Choroid plexus epithelial cell (primary cell): ENCODE results near the gene NCOA3.
"Not testable (repeated sequence)": the region's sequence is repeated elsewhere in the genome, so short reads cannot be mapped to it uniquely, and the experiment has no call there.

Source experiments
- DNase-seq: peaks from one replicate; pipeline ENCODE4 v3.0.0-alpha.2; 2010; ENCODE audit warnings: low read depth
- H3K4me3 ChIP-seq: 2 replicates; pipeline ENCODE4 v1.5.1; 2011; ENCODE audit warnings: low read depth, mild to moderate bottlenecking, control low read depth, low read length, moderate library complexity
- TF ChIP-seq, protein P1 (sequence below): conservative IDR thresholded peaks from 2 replicates; pipeline ENCODE4 v1.5.1; 2011; ENCODE audit warnings: low read depth, mild to moderate bottlenecking, control low read depth, inconsistent platforms, low read length, moderate library complexity

NCOA3 gene

DNA sequence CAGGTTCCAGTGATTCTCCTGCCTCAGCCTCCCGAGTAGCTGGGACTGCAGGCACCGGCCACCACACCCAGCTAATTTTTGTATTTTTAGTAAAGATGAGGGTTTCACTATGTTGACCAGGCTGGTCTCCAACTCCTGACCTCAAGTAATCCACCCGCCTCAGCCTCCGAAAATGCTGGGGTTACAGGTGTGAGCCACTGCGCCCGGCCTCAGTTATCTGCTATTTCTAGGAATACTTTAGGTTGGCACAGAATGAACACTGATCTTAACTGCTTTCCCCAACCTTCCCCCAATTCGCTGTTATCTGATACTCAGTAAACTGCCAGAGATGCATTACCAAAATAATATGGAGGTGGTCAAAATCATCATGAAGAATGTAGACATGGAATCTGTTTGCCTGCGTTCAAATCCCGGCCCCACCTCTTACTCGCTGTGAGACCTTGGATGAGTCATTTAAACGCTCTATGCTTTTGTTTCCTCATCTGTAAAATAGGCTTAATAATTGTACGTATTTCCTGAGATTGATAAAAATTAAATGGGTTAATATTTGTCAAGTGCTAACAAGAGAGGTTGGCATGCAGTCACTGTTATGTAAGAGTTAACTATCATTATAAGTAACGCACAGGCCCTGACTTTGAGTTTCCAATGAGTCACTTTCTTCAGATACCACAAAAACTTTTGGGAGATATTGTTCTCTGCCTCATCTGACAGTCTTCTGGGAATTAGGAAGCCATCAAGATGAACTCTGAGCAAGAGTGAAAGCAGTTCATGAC is 44.5 kb upstream of the NCOA3 start:
- DNase-seq: peak; percentile 49

DNA sequence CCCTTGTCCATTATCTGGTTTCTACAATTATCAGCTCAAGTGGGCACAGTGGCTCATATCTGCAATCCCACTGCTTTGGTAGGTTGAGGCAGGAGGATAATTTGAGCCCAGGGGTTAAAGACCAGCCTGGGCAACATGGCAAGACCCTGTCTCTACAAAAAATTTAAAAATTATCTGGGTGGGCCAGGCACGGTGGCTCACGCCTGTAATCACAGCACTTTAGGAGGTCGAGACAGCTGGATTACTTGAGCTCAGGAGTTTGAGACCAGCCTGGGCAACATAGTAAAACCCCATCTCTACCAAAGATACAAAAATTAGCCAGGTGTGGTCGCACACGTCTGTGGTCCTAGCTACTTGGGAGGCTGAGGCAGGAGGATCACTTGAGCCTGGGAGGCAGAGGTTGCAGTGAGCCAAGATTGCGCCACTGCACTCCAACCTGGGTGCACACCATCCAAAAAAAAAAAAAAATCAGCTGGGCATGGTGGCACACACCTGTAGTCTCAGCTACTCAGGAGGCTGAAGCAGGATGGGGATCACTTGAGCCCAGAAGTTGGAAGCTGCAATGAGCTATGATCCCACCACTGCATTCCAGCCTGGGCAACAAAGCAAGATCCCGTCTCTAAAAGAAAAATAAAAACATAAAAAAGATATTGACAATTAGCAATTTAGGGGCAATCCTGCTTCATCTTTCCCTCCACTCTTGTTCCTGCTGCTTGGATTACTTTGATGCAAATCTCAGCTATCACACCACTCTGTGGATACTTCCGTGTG is 43.2 kb upstream of the NCOA3 start:
- DNase-seq, H3K4me3 ChIP-seq: not testable (repeated sequence)

More for the DNA sequence above, 44.5 kb upstream of the NCOA3 start:
- H3K4me3 ChIP-seq: no peak overlapping the region
- TF ChIP-seq, protein P1, sequence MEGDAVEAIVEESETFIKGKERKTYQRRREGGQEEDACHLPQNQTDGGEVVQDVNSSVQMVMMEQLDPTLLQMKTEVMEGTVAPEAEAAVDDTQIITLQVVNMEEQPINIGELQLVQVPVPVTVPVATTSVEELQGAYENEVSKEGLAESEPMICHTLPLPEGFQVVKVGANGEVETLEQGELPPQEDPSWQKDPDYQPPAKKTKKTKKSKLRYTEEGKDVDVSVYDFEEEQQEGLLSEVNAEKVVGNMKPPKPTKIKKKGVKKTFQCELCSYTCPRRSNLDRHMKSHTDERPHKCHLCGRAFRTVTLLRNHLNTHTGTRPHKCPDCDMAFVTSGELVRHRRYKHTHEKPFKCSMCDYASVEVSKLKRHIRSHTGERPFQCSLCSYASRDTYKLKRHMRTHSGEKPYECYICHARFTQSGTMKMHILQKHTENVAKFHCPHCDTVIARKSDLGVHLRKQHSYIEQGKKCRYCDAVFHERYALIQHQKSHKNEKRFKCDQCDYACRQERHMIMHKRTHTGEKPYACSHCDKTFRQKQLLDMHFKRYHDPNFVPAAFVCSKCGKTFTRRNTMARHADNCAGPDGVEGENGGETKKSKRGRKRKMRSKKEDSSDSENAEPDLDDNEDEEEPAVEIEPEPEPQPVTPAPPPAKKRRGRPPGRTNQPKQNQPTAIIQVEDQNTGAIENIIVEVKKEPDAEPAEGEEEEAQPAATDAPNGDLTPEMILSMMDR: no peak

DNA sequence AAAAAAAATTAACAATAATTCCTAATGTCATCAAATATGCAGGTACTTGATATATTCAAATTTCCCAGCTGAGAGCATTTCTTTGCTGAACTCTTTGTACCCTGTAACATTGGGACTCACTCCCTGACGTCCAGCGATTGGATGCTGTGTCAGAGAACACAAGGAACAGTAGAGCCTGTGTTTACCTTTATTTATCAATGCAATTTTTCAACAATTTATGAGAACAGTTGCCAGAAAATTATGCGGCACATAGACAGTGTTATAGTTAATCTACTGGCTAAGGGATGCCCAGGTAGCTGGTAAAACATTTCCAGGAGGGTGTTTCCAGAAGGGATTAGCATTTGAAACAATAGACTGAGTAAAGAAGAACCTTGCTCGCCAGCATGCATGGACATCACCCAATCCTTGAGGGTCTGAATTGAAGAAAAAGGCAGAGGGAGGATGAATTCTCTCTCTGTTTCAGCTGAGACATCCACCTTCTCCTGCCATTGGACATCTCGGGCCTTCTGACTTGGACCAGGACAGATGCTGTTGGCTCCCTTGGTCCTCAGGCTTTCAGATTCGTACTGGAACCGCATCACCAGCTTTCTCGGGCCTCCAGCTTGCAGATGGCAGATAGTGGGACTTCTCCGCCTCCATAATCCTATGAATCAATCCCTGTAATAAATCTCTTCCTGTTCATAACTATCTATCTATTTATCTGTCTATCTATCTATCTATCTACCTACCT is 42.2 kb upstream of the NCOA3 start:
- TF ChIP-seq, protein P1: no peak
- no peak overlapping the region for H3K4me3 ChIP-seq
- no peak for DNase-seq

DNA sequence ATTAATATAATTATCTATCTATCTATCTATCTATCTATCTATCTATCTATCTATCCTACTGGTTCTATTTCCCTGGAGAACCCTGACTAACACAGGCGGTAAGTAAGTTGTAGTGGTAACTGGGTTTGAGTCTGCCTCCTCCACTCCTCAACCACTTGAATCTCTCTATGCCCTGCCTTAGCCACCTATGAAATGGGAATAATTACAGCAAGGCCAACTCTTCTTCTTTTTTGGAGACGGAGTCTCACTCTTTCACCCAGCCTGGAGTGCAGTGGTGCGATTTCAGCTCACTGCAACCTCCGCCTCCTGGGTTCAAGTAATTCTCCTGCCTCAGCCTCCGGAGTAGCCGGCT is 41.0 kb upstream of the NCOA3 start:
- DNase-seq, H3K4me3 ChIP-seq: not testable (repeated sequence)

DNA sequence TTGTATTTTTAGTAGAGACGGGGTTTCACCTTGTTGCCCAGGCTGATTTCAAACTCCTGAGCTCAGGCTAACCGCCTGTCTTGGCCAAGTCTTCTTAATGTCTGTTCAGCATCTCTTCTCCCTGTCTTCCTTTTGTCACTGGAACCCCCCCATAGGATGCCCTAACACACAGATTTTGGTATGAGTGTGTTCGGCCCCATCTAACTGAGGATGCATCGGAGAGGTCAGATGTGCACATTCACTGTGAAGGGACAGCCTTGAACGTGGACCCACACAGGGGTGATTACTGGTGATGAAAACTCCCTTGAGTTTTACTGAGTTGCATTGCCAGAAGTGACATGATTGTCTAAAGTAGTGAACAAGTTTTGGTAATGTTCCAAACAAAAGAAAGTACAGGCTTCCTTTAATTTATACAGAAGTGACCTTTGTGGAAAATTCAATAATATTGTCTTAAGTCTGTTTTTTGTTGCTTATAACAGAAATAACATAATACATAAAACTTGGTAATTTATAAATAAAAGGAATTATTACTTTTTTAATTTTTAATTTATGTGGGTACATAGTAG is 40.5 kb upstream of the NCOA3 start:
- TF ChIP-seq, protein P1: no peak
- no peak overlapping the region for H3K4me3 ChIP-seq
- DNase-seq: no peak

DNA sequence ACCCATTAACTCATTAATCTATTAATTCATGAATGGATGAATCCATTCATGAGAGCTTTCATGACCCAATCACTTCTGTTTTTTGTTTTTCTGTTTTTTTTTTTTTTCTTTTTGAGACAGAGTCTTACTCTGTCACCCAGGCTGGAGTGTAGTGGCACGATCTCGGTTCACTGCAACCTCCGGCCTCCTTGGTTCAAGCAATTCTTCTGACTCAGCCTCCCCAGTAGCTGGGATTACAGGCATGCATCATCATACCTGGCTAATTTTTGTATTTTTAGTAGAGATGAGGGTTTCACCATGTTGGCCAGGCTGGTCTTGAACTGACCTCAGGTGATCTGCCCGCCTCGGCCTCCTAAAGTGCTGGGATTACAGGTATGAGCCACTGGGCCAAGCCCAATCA is 39.8 kb upstream of the NCOA3 start:
- H3K4me3 ChIP-seq, DNase-seq: not testable (repeated sequence)

DNA sequence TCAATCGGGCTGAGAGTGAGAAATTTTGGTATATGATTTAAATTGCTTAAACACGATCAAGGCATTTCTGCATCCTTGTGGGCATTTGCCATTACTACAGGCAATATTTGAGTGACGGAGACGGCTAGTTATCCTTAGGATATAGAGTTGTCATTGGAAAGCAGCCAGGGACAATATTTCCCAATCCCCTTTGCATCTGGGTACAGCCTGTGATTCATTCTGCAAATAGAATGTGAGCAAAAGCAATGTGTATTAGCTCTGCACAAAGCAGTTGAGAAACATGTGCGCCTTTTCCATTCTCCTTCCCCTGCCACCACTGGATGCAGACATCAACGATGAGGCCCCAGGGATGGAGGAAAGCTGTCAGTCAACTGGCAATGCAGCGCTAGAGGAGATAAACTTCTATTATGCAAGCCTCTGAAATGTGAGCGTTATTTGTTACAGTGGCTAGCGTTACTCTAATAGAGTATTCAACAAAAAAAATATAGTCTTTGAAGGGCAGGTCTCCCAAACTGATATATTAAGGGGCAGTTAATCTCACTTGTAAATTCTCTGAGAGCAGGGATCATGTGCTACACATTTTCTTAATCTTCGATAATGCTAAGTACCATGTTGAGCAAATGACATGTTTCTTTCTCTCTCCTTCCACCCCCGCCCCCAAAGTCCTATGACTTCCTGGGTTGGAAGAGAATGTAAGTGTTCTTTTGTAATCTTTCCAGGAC is 37.1 kb upstream of the NCOA3 start:
- peak; percentile 99 for DNase-seq
- TF ChIP-seq, protein P1: peak; percentile 55
- peak overlapping the region; percentile 13 for H3K4me3 ChIP-seq
